ENCODE data around the gene WRNIP1. TPM values are rescaled to one million over a fixed set of nuclear protein-coding genes. Genes with fewer than 3 reads are reported as not detected.

The WRNIP1 gene
- total and polyA plus RNA-seq, 7 experiments from 2014 or later: 21.8 to 61.8 (median 37.8) TPM

Other genes starting within 250 kb of the WRNIP1 start
- gene MYLK4, start 14.5 kb upstream of the WRNIP1 start, total RNA-seq: 1 to 10 TPM in 1 of 5 experiments, under 1 TPM in 4; 0.24 to 1.6 (median 0.44) TPM
- gene MYLK4, start 14.5 kb upstream of the WRNIP1 start, polyA plus RNA-seq: under 1 TPM in 1 of 2 donors, not detected in 1; 0.23 TPM
- 100 to 1,000 TPM in 1 of 5 experiments, 10 to 100 TPM in 4; 43.8 to 108 (median 62.5) TPM for gene SERPINB1, start 76.5 kb downstream of the WRNIP1 start, total RNA-seq
- 100 to 1,000 TPM; 129 to 135 TPM for gene SERPINB1, start 76.5 kb downstream of the WRNIP1 start, polyA plus RNA-seq
- 10 to 100 TPM; 25.1 to 74.4 (median 52.0) TPM for gene SERPINB9, start 137.9 kb downstream of the WRNIP1 start, total RNA-seq
- gene SERPINB9, start 137.9 kb downstream of the WRNIP1 start, polyA plus RNA-seq: 10 to 100 TPM; 33.1 to 34.1 TPM
- 10 to 100 TPM; 19.7 to 60.5 (median 56.4) TPM for gene SERPINB6, start 206.2 kb downstream of the WRNIP1 start, total RNA-seq
- gene SERPINB6, start 206.2 kb downstream of the WRNIP1 start, polyA plus RNA-seq: 10 to 100 TPM; 77.9 to 94.2 TPM
- 10 to 100 TPM in 4 of 5 experiments, 1 to 10 TPM in 1; 8.1 to 34.6 (median 22.6) TPM for gene NQO2, start 234.5 kb downstream of the WRNIP1 start, total RNA-seq
- gene NQO2, start 234.5 kb downstream of the WRNIP1 start, polyA plus RNA-seq: 10 to 100 TPM; 44.4 to 52.0 TPM

All from naive thymus-derived CD4-positive, alpha-beta T cell (primary cell).